GM12878 (cell line): Measurements from ENCODE around the gene SENP3. TPM values are rescaled to one million over a fixed set of nuclear protein-coding genes. Genes with fewer than 3 reads are reported as not detected.

Source experiments
- ATAC-seq: fragments of 200-7000 bp; cut with Tn5 transposase; 3 replicates; pipeline ENCODE4 v1.9.1; 2020; ENCODE audit warnings: mild to moderate bottlenecking, moderate library complexity
- BruUV-seq: library from RNA; stranded (reverse); fragments of 400-500 nt; replicated peaks from 2 replicates; lab custom pipeline; 2021; lab: Mats Ljungman, UMichigan
- CTCF ChIA-PET: fragments of 300-600 bp; sonication (Branson Sonifier 250); formaldehyde crosslinking; extraction: SDS; loops from one replicate; lab custom pipeline; 2021; ENCODE audit warnings: inconsistent platforms; lab: Yijun Ruan, JAX
- POLR2A ChIA-PET: fragments of 350-600 bp; formaldehyde crosslinking; extraction: SDS; loops from one replicate; lab custom pipeline; 2021; ENCODE audit warnings: inconsistent platforms; lab: Charles Lee
- RAD21 ChIA-PET: fragments of 300-600 bp; sonication (Branson Sonifier 250); formaldehyde crosslinking; loops from one replicate; lab custom pipeline; 2023; ENCODE audit warnings: antibody characterized with exemption; ENCODE audit not compliant: unreplicated experiment; lab: Charles Lee
- SMC1A ChIA-PET: fragments of 300-600 bp; sonication (Branson Sonifier 250); formaldehyde crosslinking; loops from one replicate; lab custom pipeline; 2023; ENCODE audit not compliant: unreplicated experiment, uncharacterized antibody; lab: Charles Lee
- DNase-seq: peaks from one replicate; pipeline ENCODE4 v3.0.0-alpha.2; 2011; ENCODE audit warnings: low read depth, low spot score
- FAIRE-seq: peaks from 3 replicates; lab custom pipeline; 2011; peaks lifted over from hg19 to GRCh38; lab: Jason Lieb, UNC
- H2AFZ ChIP-seq: 2 replicates; pipeline ENCODE4 v1.6.0; 2011; ENCODE audit warnings: low read depth, low read length, control low read depth; ENCODE audit not compliant: control insufficient read depth
- H3K27ac ChIP-seq: 2 replicates; pipeline ENCODE4 v1.5.1; 2011; ENCODE audit warnings: control low read depth; ENCODE audit not compliant: control insufficient read depth, insufficient read depth
- H3K27me3 ChIP-seq, 2 experiments: replicated peaks in 1 of 2; 2 replicates each; pipeline versions ENCODE4 v1.6.0 to v1.6.1; 2011; ENCODE audit warnings: low read length in 1 of 2; ENCODE audit not compliant: control insufficient read depth in 2 of 2, insufficient read depth in 2 of 2
- H3K36me3 ChIP-seq, 2 experiments: 2 replicates each; pipeline ENCODE4 v1.5.1; 2011; ENCODE audit warnings: low read length in 1 of 2; ENCODE audit not compliant: control insufficient read depth in 2 of 2, insufficient read depth in 2 of 2
- H3K4me1 ChIP-seq: 2 replicates; pipeline ENCODE4 v1.6.1; 2011; ENCODE audit warnings: mild to moderate bottlenecking, low read length, moderate library complexity, mixed read lengths; ENCODE audit not compliant: control insufficient read depth, insufficient read depth
- H3K4me2 ChIP-seq: 2 replicates; pipeline ENCODE4 v1.6.0; 2011; ENCODE audit warnings: control low read depth; ENCODE audit not compliant: control insufficient read depth, insufficient read depth
- H3K4me3 ChIP-seq: fragments of 200-600 bp; sonication (generic); 2 replicates; pipeline ENCODE4 v1.5.1; 2016
- H3K79me2 ChIP-seq: 2 replicates; pipeline ENCODE4 v1.6.0; 2011; ENCODE audit warnings: low read length; ENCODE audit not compliant: control insufficient read depth, insufficient read depth
- H3K9ac ChIP-seq: 2 replicates; pipeline ENCODE4 v1.8.0; 2011; ENCODE audit warnings: low read length, control low read depth, mixed read lengths; ENCODE audit not compliant: control insufficient read depth, insufficient read depth
- H3K9me3 ChIP-seq: replicated peaks from 3 replicates; pipeline ENCODE4 v1.5.1; 2011; ENCODE audit warnings: mild to moderate bottlenecking, low read length; ENCODE audit not compliant: control insufficient read depth, insufficient read depth
- H4K20me1 ChIP-seq: 2 replicates; pipeline ENCODE4 v1.6.0; 2011; ENCODE audit not compliant: control insufficient read depth, insufficient read depth
- CTCF ChIP-seq, 3 experiments: IDR thresholded peaks in 2 of 3; conservative IDR thresholded peaks in 1 of 3; 2 replicates each; pipeline ENCODE4 v1.5.1; 2011; ENCODE audit warnings: low read depth in 3 of 3, low read length in 3 of 3, mild to moderate bottlenecking in 3 of 3, control low read depth in 2 of 3, moderate library complexity in 2 of 3, inconsistent platforms in 1 of 3, mixed read lengths in 1 of 3; ENCODE audit not compliant: control insufficient read depth in 2 of 3, insufficient read depth in 1 of 3; ENCODE audit errors: extremely low read depth in 1 of 3
- FOXK2 ChIP-seq: fragments of 450-650 bp; IDR thresholded peaks from 2 replicates; pipeline ENCODE4 v1.6.1; 2017; ENCODE audit warnings: mild to moderate bottlenecking, moderate library complexity
- MXI1 ChIP-seq: fragments of 150-350 bp; IDR thresholded peaks from 2 replicates; pipeline ENCODE4 v1.6.1; 2011; ENCODE audit warnings: low read depth, mild to moderate bottlenecking, inconsistent platforms, low read length, improper control_type of control experiment
- YY1 ChIP-seq: IDR thresholded peaks from 2 replicates; pipeline ENCODE4 v1.6.1; 2011; ENCODE audit warnings: low read depth, mild to moderate bottlenecking, low read length
- WGBS: methylation state at CpG from one replicate; pipeline ENCODE4 v1.1.6; 2016; ENCODE audit warnings: low lambda C conversion rate; ENCODE audit not compliant: insufficient replicate concordance, insufficient coverage; ENCODE audit errors: missing lambda C conversion rate; 5-methylcytosine and 5-hydroxymethylcytosine counted together
- in situ Hi-C: fragments of 300-500 bp; cut with MboI; formaldehyde crosslinking; loops from 9 replicates; pipeline ENCODE4 v1.14.3; 2018; ENCODE audit warnings: mixed read lengths
- intact Hi-C: fragments of 100-400 bp; cut with micrococcal nuclease; formaldehyde crosslinking; loops from one replicate; pipeline ENCODE4 v1.14.2; 2022; ENCODE audit not compliant: unreplicated experiment
- polyA plus RNA-seq, 11 experiments: library from polyadenylated mRNA; depleted of rRNA in 4 of 11; unstranded in 6 of 11; stranded (reverse) in 5 of 11; fragments of >200 nt; fragmentation: Nextera tagmentation in 4 of 11; fragmentation: Illumina TruSeq in 1 of 11; extraction: Ambion mirVana in 4 of 11; extraction: Trizol in 1 of 11; gene quantifications; 1 replicate in 1 of 11; 2 replicates in 10 of 11; pipeline versions ENCODE4 v1.2.1 to v1.2.3, GENCODE V29; 2011 to 2016; ENCODE audit warnings: inconsistent platforms in 2 of 11, missing spikeins in 2 of 11, low read depth in 1 of 11
- total RNA-seq, 4 experiments: library from RNA; depleted of rRNA in 3 of 4; stranded (reverse); fragments of >200 nt in 3 of 4; fragmentation: Illumina TruSeq in 1 of 4; extraction: Trizol in 1 of 4; gene quantifications; 2 replicates each; pipeline versions ENCODE4 v1.2.1 to v1.2.3, GENCODE V29; 2013 to 2021
- TF ChIP-seq, protein P1 (sequence below): fragments of 450-650 bp; formaldehyde crosslinking; IDR thresholded peaks from 2 replicates; pipeline ENCODE4 v1.4.0; 2020; ENCODE audit warnings: mild to moderate bottlenecking, moderate library complexity
- TF ChIP-seq, protein P2 (sequence below): IDR thresholded peaks from 2 replicates; pipeline ENCODE4 v1.6.1; 2012; ENCODE audit warnings: low read depth, low read length, improper control_type of control experiment

The SENP3 gene
- total and polyA plus RNA-seq, 10 of the 15 experiments (the other 5 are each of a cell fraction or from before 2014, with no cell fraction given), result 1.8 to 113 (median 72.3) TPM

GRCh38 chr17:7612294-7612640 lies 50.5 kb downstream of the SENP3 start (continued):
- TF ChIP-seq YY1, result no peak
- TF ChIP-seq, protein P1, sequence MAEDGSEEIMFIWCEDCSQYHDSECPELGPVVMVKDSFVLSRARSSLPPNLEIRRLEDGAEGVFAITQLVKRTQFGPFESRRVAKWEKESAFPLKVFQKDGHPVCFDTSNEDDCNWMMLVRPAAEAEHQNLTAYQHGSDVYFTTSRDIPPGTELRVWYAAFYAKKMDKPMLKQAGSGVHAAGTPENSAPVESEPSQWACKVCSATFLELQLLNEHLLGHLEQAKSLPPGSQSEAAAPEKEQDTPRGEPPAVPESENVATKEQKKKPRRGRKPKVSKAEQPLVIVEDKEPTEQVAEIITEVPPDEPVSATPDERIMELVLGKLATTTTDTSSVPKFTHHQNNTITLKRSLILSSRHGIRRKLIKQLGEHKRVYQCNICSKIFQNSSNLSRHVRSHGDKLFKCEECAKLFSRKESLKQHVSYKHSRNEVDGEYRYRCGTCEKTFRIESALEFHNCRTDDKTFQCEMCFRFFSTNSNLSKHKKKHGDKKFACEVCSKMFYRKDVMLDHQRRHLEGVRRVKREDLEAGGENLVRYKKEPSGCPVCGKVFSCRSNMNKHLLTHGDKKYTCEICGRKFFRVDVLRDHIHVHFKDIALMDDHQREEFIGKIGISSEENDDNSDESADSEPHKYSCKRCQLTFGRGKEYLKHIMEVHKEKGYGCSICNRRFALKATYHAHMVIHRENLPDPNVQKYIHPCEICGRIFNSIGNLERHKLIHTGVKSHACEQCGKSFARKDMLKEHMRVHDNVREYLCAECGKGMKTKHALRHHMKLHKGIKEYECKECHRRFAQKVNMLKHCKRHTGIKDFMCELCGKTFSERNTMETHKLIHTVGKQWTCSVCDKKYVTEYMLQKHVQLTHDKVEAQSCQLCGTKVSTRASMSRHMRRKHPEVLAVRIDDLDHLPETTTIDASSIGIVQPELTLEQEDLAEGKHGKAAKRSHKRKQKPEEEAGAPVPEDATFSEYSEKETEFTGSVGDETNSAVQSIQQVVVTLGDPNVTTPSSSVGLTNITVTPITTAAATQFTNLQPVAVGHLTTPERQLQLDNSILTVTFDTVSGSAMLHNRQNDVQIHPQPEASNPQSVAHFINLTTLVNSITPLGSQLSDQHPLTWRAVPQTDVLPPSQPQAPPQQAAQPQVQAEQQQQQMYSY (CRISPR knock-in tag), result no peak
- TF ChIP-seq, protein P2, sequence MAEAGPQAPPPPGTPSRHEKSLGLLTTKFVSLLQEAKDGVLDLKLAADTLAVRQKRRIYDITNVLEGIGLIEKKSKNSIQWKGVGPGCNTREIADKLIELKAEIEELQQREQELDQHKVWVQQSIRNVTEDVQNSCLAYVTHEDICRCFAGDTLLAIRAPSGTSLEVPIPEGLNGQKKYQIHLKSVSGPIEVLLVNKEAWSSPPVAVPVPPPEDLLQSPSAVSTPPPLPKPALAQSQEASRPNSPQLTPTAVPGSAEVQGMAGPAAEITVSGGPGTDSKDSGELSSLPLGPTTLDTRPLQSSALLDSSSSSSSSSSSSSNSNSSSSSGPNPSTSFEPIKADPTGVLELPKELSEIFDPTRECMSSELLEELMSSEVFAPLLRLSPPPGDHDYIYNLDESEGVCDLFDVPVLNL, result no peak
- no peak for TF ChIP-seq MXI1
- TF ChIP-seq FOXK2, result no peak

DNA sequence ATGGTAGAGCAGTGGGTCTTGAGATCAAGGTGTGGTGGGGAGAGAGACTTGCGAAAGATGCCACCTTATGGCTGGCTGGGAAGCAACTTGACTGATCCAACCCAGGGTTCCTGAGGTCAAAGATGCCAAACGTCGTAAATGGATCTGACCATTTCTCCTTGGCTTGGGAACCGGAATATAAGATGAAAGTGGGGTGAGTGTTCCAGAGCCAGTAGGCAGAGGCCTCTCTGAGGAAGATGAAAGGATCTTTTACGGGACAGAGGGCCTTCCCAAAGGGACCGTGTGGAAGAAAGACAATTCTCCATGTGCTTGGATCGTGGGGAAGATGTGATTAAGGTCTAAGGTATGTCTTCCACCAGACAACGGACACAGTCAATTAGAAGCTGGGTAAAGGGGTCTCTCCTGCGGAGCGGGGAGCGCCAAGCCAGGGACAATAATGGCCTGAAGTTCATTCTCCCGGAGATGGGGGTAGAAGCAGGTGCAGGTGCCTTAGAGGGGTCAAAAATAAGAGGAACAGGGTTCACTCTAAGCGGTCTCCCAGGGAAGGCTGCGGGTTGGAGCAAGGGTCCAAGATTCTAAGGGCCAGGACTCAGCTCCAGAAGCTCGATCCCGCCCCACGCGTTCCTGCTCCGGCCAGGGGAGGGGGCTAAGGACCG lies 52.2 kb downstream of the SENP3 start:
- Histone ChIP-seq H4K20me1 (no peaks in the 10 kb centered on the region; the same call in 1 of the 2 replicates), H3K27ac (peak overlapping the region; percentile 81), H3K36me3 (peaks cover 0 to 4% of the 10 kb centered on the region in 2 experiments; a peak in 1 of 4 replicates), H3K9me3 (no peaks in the 10 kb centered on the region), H3K4me1 (peaks cover 4% of the 10 kb centered on the region; the same call in 1 of the 2 replicates), H3K9ac (peak overlapping the region; percentile 84), H3K4me2 (peak overlapping the region; percentile 98), H3K79me2 (peaks cover 31% of the 10 kb centered on the region), H3K27me3 (no peaks in the 10 kb centered on the region), H3K4me3 (peak overlapping the region; percentile 83), H2AFZ (no peak overlapping the region; the same call in none of the 2 replicates)
- intact Hi-C loops (loop anchor here (5.0 kb wide), 1 partner anchor 73 kb away; the partner anchor contains the start of genes TP53 and WRAP53), in situ Hi-C loops (no loop called here)
- TSS peak; percentile 56 for BruUV-seq
- RAD21 ChIA-PET, result interaction anchor here (1.1 to 2.4 kb wide), 5 partner anchors 13 to 278 kb away, joined by 3 to 21 read pairs (median 9); partner anchors contain the start of genes ACAP1, CD68, MPDU1 and SAT2
- FAIRE-seq, result no peak
- CTCF ChIA-PET, result interaction anchor here (0.6 to 3.6 kb wide), 9 partner anchors 11 to 317 kb away, joined by 3 to 22 read pairs (median 4); partner anchors contain the start of genes MPDU1, SAT2, TP53 and WRAP53
- POLR2A ChIA-PET, result interaction anchor here (0.6 to 3.6 kb wide), 6 partner anchors 14 to 73 kb away, joined by 3 to 35 read pairs (median 8); partner anchors contain the start of genes CD68, MPDU1, SAT2 and TNFSF13
- no peak for DNase-seq
- SMC1A ChIA-PET, result interaction anchor here (0.8 to 2.0 kb wide), 3 partner anchors 14 to 72 kb away, joined by 3 to 7 read pairs (median 4); partner anchors contain the start of gene SAT2
- no peak for TF ChIP-seq FOXK2
- peak in 2 of 3 experiments; percentile 10 to 18; a peak in 1 of 6 replicates for TF ChIP-seq CTCF (IDR thresholded peaks at IDR 0.05 in 2 of 3, conservative IDR thresholded peaks at IDR 0.05 in 1 of 3; ENCODE audit: control insufficient read depth in 2 of 3, extremely low read depth in 1 of 3, insufficient read depth in 1 of 3, low read depth in 3 of 3, low read length in 3 of 3)
- ATAC-seq, result no peak
- 15% methylated on average over 20 of the region's 20 CpGs for WGBS
